Neural progenitor cell (in vitro differentiated cells): Measurements from ENCODE around the gene RGS7. TPM values are rescaled to one million over a fixed set of nuclear protein-coding genes. Genes with fewer than 3 reads are reported as not detected.

ENCODE experiments used
- DNase-seq: peaks from one replicate; pipeline ENCODE4 v3.0.0-alpha.2; 2016; ENCODE audit warnings: low spot score
- H2AFZ ChIP-seq: fragments of 200-600 bp; sonication (generic); replicated peaks from 2 replicates; pipeline ENCODE4 v1.6.1; 2016; ENCODE audit warnings: antibody characterized with exemption
- H3F3A ChIP-seq: fragments of 200-600 bp; sonication (generic); 2 replicates; pipeline ENCODE4 v1.6.1; 2016; ENCODE audit warnings: antibody characterized with exemption, low read depth
- H3K27ac ChIP-seq: fragments of 200-600 bp; sonication (generic); 2 replicates; pipeline ENCODE4 v1.5.1; 2016; ENCODE audit warnings: mild to moderate bottlenecking
- H3K27me3 ChIP-seq: fragments of 200-600 bp; sonication (generic); 2 replicates; pipeline ENCODE4 v1.6.1; 2016; ENCODE audit warnings: mild to moderate bottlenecking, moderate library complexity
- H3K36me3 ChIP-seq: fragments of 200-600 bp; sonication (generic); 2 replicates; pipeline ENCODE4 v1.5.1; 2016
- H3K4me1 ChIP-seq: fragments of 200-600 bp; sonication (generic); 2 replicates; pipeline ENCODE4 v1.6.1; 2016; ENCODE audit warnings: mixed run types
- H3K4me2 ChIP-seq: fragments of 200-600 bp; sonication (generic); 2 replicates; pipeline ENCODE4 v1.6.1; 2016
- H3K4me3 ChIP-seq: fragments of 200-600 bp; sonication (generic); 2 replicates; pipeline ENCODE4 v1.5.1; 2016
- H3K79me2 ChIP-seq: fragments of 200-600 bp; sonication (generic); 2 replicates; pipeline ENCODE4 v1.6.1; 2016; ENCODE audit warnings: low read depth
- H3K9ac ChIP-seq: fragments of 200-600 bp; sonication (generic); 2 replicates; pipeline ENCODE4 v1.6.1; 2016
- H3K9me3 ChIP-seq: fragments of 200-600 bp; sonication (generic); 2 replicates; pipeline ENCODE4 v1.5.1; 2016; ENCODE audit warnings: low read depth
- H4K20me1 ChIP-seq: fragments of 200-600 bp; sonication (generic); 2 replicates; pipeline ENCODE4 v1.6.1; 2016; ENCODE audit warnings: low read depth
- H3K27ac Mint-ChIP-seq: 3 replicates; pipeline ENCODE4 v1.8.0; 2021; ENCODE audit warnings: mixed read lengths
- H3K27me3 Mint-ChIP-seq: 2 replicates; pipeline ENCODE4 v1.8.0; 2022; ENCODE audit warnings: low read depth, mild to moderate bottlenecking, inconsistent platforms, moderate library complexity, mixed read lengths; ENCODE audit not compliant: insufficient read depth
- H3K36me3 Mint-ChIP-seq: 3 replicates; pipeline ENCODE4 v1.8.0; 2021; ENCODE audit warnings: mixed read lengths
- H3K4me1 Mint-ChIP-seq: 3 replicates; pipeline ENCODE4 v1.8.0; 2021; ENCODE audit warnings: mixed read lengths
- H3K4me3 Mint-ChIP-seq: 3 replicates; pipeline ENCODE4 v1.8.0; 2021; ENCODE audit warnings: mild to moderate bottlenecking, moderate library complexity, mixed read lengths
- H3K9me3 Mint-ChIP-seq: 3 replicates; pipeline ENCODE4 v1.8.0; 2020; ENCODE audit warnings: mixed read lengths
- EZH2 ChIP-seq: fragments of 200-600 bp; sonication (generic); IDR thresholded peaks from 2 replicates; pipeline ENCODE4 v1.6.1; 2017; ENCODE audit warnings: antibody characterized with exemption, mild to moderate bottlenecking, moderate library complexity
- EZH2phosphoT487 ChIP-seq: fragments of 200-600 bp; sonication (generic); IDR thresholded peaks from 2 replicates; pipeline ENCODE4 v1.6.1; 2017; ENCODE audit warnings: antibody characterized with exemption
- total RNA-seq: library from RNA; depleted of rRNA; stranded (reverse); fragments of >200 nt; gene quantifications from 2 replicates; pipeline ENCODE4 v1.2.3, GENCODE V29; 2015; ENCODE audit warnings: low replicate concordance
- TF ChIP-seq, protein P1 (sequence below): fragments of 200-600 bp; sonication (generic); IDR thresholded peaks from 2 replicates; pipeline ENCODE4 v1.5.1; 2017; ENCODE audit warnings: antibody characterized with exemption, mild to moderate bottlenecking

RGS7 gene
- total RNA-seq, 1 donor from 2014 or later: not detected

DNA sequence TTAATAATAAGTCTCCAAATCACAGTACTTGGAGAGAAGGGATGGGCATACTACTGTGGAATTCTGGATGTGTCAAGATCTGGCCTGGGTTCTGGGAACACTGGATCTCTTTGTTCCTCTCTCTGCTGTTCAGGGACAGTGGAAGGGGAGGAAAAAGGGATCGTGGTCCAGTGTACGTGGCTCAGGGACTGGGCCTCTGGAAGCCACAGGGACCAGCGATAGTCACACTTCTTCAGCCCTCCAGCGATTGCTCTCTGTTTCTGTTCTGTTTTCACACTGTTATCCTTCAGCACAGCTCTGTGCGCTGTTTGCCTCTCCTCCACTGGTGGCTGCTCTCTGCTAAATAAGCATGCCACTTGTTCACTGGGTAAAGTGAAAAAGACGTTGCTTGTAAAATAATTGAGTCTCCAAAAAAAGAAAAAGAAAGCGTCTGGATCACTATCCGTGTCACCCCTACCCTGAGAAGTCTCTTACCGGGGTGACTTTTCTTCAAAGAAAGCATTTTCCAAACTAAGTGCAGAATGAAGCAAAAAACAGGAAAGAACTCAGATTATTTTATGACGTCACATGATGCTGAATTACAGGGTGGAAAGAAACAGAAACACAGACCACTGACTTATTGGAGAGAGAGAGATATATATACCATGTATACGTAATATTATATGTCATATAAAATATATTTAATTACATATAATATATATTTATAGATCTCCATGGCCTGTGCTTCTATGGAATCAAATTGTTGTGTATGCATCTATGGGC lies 279.4 kb downstream of the RGS7 start:
- Histone ChIP-seq H3K4me3 (no peak overlapping the region), H2AFZ (peak overlapping the region; percentile 90)
- H3K27me3 Mint-ChIP-seq: peaks cover 3% of the 10 kb centered on the region

GRCh38 chr1:241074507-241074906 lies 282.5 kb downstream of the RGS7 start:
- no peak for DNase-seq
- Histone ChIP-seq H3K4me2 (no peak overlapping the region), H3F3A (no peaks in the 10 kb centered on the region), H3K27ac (no peak overlapping the region), H3K27me3 (no peaks in the 10 kb centered on the region), H3K36me3 (no peaks in the 10 kb centered on the region), H3K79me2 (no peaks in the 10 kb centered on the region), H3K4me3 (no peak overlapping the region), H3K9me3 (no peaks in the 10 kb centered on the region), H2AFZ (no peak overlapping the region), H3K9ac (no peak overlapping the region), H4K20me1 (no peaks in the 10 kb centered on the region), H3K4me1 (no peaks in the 10 kb centered on the region)
- Mint-ChIP-seq H3K36me3 (no peaks in the 10 kb centered on the region), H3K4me1 (peaks cover 17% of the 10 kb centered on the region), H3K27me3 (peaks cover 3% of the 10 kb centered on the region), H3K9me3 (no peaks in the 10 kb centered on the region), H3K27ac (no peak overlapping the region), H3K4me3 (no peak overlapping the region)
- TF ChIP-seq EZH2phosphoT487 (no peak), EZH2 (no peak)
- TF ChIP-seq, protein P1, sequence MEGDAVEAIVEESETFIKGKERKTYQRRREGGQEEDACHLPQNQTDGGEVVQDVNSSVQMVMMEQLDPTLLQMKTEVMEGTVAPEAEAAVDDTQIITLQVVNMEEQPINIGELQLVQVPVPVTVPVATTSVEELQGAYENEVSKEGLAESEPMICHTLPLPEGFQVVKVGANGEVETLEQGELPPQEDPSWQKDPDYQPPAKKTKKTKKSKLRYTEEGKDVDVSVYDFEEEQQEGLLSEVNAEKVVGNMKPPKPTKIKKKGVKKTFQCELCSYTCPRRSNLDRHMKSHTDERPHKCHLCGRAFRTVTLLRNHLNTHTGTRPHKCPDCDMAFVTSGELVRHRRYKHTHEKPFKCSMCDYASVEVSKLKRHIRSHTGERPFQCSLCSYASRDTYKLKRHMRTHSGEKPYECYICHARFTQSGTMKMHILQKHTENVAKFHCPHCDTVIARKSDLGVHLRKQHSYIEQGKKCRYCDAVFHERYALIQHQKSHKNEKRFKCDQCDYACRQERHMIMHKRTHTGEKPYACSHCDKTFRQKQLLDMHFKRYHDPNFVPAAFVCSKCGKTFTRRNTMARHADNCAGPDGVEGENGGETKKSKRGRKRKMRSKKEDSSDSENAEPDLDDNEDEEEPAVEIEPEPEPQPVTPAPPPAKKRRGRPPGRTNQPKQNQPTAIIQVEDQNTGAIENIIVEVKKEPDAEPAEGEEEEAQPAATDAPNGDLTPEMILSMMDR: no peak

More for the DNA sequence above, 279.4 kb downstream of the RGS7 start:
- Histone ChIP-seq H4K20me1 (no peaks in the 10 kb centered on the region), H3K9ac (no peak overlapping the region), H3K79me2 (no peaks in the 10 kb centered on the region), H3K27ac (no peak overlapping the region), H3K4me1 (no peaks in the 10 kb centered on the region), H3F3A (no peaks in the 10 kb centered on the region), H3K36me3 (no peaks in the 10 kb centered on the region), H3K27me3 (no peaks in the 10 kb centered on the region), H3K9me3 (no peaks in the 10 kb centered on the region), H3K4me2 (no peak overlapping the region)
- no peaks in the 10 kb centered on the region for H3K36me3 Mint-ChIP-seq
- TF ChIP-seq EZH2phosphoT487 (no peak), EZH2 (no peak)
- TF ChIP-seq, protein P1: no peak
- DNase-seq: peak; percentile 8
- peak overlapping the region; percentile 20 for H3K27ac Mint-ChIP-seq
- peaks cover 17% of the 10 kb centered on the region for H3K4me1 Mint-ChIP-seq
- H3K9me3 Mint-ChIP-seq: no peaks in the 10 kb centered on the region
- no peak overlapping the region for H3K4me3 Mint-ChIP-seq

DNA sequence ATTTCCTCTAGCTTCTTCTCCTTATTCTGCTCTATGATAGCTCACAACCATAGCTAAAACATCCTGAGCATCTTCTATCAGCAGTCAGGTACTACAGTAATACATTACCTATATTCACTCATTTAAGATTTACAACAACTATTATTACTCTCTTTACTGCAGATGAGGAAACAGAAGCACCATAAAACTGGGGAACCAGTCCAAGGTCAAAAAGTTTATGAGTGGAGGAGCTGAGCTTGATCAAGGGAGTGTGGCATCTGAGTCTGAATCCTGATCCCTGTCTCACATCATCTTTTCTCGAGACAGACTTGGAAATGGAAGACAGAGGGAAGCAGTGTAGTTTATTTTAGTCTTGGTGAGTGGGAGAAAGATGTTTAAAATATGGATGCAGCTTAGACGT lies 288.6 kb downstream of the RGS7 start:
- Histone ChIP-seq H2AFZ (no peak overlapping the region), H3K27me3 (no peaks in the 10 kb centered on the region), H3K36me3 (no peaks in the 10 kb centered on the region), H3K4me3 (no peak overlapping the region), H4K20me1 (no peaks in the 10 kb centered on the region), H3K4me2 (no peak overlapping the region), H3K79me2 (no peaks in the 10 kb centered on the region), H3K9me3 (no peaks in the 10 kb centered on the region), H3K9ac (no peak overlapping the region), H3F3A (no peaks in the 10 kb centered on the region), H3K27ac (no peak overlapping the region), H3K4me1 (peaks cover 6% of the 10 kb centered on the region)
- DNase-seq: no peak
- no peak overlapping the region for H3K27ac Mint-ChIP-seq
- H3K36me3 Mint-ChIP-seq: no peaks in the 10 kb centered on the region
- peaks cover 2% of the 10 kb centered on the region for H3K27me3 Mint-ChIP-seq
- TF ChIP-seq, protein P1: no peak
- TF ChIP-seq EZH2 (no peak), EZH2phosphoT487 (no peak)
- no peaks in the 10 kb centered on the region for H3K9me3 Mint-ChIP-seq
- H3K4me3 Mint-ChIP-seq: no peak overlapping the region
- no peaks in the 10 kb centered on the region for H3K4me1 Mint-ChIP-seq
